SKM-1 treated with dmso at 0.1 percent for 144 hours (cell line): ENCODE measurements around the gene CTRB1.
"Not testable (repeated sequence)": the region's sequence is repeated elsewhere in the genome, so short reads cannot be mapped to it uniquely, and the experiment has no call there.

Experiments
- DNase-seq: peaks from one replicate; lab custom pipeline; 2025; ENCODE audit not compliant: unreplicated experiment; lab: John Stamatoyannopoulos, UW

CTRB1 gene

DNA sequence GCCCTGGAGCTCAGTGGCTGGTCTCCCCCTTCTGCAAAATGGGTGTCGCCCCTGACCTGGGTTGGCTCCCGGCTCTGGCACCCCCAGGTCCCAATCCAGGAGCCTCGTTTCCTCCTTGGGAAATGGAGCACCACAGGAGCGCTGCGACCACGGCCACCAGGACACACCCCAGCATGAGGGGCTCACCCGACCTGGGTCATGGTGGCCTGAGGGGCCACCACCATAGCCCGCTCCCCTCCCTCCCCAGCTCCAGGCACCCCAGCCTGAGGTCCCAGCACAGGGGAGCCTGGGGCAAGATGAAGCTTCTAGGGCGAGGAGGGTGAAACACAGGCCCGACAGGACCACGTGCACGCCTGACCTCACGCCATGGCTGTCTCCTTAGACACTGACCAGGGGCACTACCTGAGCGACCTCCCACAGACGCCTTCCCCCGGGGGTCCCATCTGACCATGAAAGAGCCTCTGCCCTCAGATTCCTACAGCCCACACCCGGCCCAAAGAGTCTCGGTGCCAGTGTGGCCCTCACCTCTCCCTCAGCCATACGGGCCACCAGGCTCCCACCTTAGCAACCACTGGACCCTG, 20.8 kb downstream of the CTRB1 start:
- DNase-seq: no peak

DNA sequence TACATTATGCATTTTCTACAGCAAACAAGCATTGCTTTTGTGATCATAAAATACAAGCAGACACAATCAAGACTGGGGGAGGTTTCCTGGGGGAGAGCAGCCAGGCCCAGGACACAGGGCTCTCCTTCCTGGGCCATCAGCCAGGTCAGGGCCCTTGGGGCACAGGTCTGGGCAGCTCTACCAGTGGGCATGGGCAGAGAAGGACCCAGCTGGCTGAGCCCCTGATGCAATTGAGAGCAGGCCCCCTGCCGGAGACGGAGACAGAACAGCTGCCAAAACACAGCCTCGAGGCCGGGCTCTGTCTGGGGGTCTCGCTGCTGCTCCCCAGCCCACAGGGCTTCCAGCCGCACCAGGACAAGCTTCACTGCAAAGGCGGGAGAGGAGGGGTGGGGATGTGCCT, 21.8 kb downstream of the CTRB1 start:
- DNase-seq: not testable (repeated sequence)

DNA sequence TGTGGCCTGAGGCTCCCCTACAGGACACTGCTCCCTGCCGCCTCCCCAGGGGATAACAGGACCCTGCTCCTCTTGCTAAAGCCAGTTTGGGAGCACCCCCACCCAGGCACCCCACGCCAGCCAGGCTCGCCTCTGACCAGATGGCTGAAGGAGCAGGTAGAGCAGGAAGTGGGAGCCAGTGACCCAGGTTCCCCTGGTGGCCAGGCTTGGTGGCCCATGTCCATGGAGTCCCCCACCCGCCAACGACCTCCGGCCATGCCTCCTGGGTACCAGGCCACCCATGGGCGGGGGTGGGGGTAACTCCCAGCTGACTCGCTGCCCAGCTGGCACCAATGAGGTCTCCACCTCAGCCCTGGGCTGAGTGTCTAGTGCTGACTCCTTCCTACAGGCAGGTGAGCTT, 22.6 kb downstream of the CTRB1 start:
- DNase-seq: no peak

DNA sequence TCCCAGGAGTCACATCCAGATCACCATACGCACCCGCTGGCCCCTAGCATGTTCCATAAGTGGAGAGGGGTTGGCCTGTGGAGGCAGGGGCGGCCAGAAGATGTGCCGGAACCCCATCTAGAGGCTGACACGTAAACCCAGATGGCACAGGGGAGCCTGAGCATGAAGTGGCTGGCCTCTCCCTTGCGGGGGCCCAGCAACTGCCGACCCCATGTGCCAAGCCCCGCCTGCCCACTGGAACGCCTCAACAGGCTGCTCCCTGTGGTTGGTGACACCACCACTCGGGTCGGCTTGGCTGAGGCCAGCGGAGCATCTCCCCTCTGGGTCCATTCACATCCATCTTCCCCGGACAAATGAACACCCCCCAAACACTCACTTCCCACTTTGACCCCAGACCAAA, 23.2 kb downstream of the CTRB1 start:
- no peak for DNase-seq

DNA sequence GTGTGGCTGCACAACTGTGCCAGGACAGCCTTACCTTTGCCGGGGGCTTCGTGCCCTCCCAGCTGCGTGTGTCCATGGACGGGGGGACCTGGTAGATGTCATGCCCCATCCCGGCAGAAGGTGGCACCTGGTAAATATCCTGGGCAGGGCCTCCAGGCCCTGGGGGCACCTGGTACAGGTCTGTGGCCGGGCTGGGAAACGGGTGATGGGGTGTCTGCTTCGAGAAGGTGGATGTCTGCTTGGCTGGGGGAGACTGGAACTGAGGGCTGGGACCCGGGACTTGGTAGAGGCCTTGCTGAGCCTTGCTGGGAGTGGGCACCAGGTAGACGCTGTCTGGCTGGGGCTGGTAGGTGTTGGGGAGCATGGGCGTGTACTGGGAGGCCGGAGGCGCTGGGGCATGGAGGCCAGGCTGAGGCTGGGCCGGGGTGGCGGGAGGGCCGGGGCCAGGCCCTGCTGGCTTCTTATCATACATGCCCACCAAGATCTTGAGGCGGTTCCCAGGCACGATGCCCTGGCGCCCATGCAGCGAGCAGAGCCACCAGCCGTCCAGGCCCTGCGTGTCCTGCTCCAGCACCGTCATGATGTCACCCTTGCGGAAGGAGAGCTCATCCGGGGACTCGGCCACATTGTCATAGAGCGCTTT, 23.8 kb downstream of the CTRB1 start:
- not testable (repeated sequence) for DNase-seq

DNA sequence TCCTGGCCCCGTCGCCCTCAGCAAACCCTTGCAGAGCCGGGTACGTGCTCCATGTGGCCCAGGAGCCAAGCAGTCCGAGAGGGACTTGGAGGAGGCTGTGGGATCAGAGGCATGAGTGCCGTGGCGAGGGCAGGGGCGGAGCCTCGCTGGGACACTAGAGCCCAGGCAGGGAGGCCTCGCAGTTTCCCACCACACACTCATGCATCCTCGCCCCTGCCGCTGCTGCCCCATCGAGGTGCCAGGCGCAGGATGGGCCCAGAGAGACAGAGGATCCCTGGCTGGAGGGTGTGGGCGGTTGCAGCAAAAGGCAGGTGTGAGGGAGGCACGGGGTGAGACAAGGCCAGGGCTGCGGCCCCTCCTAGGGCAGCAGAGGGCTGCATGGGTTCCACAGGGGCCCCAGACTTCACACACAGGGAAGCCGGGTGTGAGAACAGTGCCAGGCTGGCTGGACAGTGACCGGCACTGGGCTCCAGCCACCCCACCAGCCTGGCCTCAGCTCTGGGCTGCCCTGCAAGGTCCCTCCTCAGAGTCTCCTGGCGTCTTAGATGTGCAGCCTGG, 25.0 kb downstream of the CTRB1 start:
- DNase-seq: no peak

DNA sequence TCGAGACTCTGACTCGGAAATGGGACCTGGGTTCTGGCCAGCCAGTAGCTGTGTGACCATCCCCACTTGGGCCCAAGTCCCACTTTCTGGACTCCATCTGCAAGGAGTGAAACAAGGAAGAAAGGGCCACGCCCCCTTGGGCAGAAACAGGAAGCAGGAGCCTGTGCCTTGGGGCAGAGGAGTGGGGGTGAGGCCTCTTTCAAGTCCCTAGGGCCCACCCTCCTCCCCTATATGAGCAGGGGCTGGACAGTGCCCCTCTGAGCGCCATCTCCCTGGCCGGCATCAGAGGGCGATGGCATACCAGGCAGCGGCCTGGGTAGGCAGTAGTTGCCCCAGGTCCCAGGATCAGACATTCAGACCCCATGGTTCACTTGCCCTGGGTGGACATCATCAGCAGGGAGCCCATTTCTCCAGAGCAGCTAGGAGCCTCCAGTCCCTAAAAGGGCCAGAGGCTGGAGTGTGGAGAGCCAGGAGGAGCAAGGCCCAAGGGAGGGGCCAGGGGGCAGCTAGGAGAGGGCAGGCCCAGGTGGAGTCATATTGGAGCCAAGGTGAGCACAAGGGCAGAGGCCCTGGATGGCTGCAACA, 25.5 kb downstream of the CTRB1 start:
- DNase-seq: no peak

DNA sequence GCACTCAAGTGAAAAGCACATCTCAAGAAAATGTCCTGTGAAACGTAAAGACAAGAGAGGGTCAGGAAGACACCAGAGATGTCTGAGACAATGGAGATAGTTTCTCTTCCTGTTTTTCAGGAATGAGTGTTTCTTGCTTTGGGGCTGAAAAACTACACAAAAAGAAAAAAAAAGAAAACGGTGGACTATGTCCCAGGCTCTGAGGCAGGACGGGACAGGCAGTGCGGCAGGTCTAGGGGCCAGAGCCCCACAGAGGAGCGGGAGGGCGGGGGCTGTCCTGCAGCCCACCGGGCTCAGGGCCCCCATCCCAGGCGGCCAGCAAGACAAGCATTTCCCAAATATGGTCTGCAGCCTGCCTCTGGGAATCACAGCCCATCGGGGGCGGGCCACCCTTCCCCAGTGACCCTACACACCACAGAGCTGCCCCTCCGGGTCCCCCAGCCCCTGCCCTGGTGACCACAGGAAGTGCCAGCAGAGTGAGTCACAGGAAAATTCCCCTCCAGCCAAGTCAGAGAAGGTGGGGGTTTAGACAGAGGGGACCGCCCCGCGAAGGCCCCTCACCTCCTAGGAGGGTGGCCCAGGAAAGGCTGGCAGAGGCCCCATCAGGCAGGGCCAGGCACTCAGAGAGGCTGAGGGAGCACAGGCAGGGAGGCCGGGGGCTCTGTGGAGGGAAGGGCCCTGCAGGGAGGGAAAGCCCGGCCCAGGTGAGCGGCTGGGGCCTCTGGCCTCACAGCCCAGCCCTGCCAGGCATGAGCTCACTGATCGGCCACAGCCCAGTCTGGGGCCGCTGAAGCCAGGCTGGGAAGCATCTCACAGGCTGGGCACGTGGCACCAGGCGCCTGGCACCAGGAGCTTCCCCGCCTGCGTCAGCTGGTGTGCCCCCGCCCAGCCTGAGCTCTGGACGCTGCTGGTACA, 26.3 kb downstream of the CTRB1 start:
- no peak for DNase-seq

DNA sequence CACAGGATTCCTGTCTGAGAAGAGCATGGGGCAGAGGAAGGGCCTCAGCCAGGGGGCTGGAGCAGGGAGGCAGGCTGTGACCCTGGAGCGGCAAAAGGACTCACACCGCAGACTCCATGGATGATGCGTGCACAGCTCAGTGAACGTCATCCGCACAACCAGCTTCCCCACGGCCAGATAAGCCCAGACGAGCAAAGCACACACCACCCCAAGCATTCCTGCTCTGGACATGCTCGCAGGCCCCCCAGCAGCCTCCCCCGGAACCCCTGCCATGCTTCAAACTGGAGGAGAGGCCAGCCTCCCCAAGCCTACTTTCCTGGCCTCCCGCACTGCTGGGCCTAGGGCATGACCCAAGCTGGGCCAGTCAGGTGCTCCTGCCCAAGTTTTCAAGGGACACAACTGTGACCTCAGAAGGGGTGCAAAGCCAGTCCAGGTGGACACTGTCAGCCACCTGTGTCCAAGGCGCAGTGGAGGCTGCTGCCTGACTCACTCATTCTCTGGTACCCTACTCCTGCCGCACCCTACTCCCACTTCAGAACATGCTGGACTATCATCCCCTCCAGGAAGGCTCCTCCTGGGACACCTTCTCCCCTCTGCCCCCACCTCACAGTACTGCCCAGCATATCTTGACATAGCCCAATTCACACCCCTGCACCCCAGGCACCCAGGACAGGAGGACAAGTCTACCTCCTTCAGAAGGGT, 27.9 kb downstream of the CTRB1 start:
- no peak for DNase-seq

DNA sequence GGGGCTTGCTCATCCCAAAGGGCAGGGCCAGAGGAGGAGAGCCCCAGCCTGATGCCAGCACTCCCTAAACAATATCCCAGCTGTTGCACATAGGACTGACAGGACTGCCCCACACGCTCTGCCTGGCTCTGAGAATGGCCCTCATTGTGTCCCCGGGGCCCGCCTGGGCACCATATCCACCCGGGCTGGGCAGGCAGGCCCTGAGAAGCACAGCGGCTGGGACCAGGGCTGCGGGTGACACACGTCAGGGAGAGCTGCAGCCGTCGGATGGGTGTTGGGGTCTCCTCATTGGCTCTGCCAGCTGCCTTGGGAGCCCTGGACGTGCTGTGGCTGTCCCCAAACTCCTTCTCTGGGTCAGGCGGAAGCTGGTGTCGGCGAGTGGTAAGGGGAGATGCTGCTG, 28.5 kb downstream of the CTRB1 start:
- no peak for DNase-seq

DNA sequence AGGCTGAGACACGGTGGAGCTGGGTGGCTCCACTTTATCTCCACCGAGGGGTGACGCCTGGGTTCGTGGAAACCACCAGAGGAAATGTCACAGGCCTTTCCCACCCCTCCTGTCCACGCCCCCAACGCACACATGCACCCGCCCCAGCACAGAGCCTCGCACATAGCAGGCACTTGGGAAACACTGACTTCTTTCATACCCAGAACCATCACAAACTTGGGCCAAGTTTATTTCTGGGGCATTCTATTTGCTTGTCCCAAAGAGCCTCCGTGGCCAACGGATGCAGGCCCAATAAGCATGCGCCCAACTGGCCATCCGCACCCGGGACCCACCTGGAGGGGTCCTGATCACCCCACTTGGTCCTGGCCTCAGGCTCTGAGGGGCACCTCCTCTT, 29.4 kb downstream of the CTRB1 start:
- no peak for DNase-seq

DNA sequence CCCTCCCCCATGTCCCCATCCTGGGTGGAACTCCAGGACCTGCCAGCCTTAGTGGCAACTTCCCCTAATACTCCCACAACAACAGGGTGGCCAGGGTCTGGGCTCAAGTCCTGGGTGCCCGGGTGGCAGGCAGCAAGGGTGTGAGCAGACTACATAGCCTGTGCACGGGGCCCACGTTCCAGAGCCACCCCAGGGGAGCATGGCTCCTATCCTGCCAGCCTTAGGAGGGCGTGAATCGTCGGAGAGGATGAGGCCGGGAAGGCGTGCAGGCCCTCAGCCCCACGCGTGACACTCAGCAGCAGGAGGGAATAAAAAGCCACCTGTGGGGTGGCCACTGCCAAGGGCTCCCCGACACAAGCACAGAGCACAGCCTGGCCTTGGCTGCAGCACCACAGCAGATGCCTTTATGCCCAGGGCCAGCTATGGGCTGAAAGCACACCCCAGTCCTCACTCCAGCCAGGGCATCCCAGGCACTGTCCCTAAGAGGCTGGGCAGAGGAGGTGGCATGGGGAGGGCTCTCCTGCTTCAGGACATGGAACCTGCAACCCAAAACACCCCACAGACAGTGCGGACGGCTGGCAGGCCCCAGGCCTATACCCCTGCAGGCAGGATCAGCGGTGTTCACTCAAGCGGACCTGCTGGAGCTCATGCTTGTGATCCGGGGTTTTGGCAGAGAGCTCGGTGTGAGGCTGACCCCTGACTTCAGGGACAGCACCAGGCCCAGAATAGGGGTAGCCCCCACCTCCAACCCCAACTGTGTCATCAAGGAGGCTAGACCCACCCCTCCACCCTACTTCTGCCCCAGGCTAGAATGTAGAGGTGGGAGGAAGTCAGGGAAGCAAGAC, 30.0 kb downstream of the CTRB1 start:
- DNase-seq: no peak

DNA sequence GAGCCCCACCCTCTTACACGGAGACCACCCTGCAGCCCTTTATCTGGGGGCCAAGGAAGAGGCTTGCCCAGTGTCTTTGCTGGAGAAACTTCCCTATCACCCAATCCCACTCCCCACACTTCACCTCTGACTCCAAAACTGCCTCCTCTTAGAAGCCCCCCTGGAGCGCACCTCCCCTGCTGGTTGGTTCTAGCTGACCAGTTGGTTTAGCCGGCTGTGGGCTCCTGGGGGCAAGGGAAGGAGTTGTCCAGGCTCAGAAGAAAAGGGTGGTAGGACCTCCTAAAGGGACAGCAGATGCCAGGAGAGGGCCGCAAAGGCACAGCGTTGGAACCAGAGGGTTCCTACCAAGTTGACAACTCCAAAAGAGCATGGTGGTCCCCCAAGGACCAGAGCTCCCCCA, 30.7 kb downstream of the CTRB1 start:
- no peak for DNase-seq

DNA sequence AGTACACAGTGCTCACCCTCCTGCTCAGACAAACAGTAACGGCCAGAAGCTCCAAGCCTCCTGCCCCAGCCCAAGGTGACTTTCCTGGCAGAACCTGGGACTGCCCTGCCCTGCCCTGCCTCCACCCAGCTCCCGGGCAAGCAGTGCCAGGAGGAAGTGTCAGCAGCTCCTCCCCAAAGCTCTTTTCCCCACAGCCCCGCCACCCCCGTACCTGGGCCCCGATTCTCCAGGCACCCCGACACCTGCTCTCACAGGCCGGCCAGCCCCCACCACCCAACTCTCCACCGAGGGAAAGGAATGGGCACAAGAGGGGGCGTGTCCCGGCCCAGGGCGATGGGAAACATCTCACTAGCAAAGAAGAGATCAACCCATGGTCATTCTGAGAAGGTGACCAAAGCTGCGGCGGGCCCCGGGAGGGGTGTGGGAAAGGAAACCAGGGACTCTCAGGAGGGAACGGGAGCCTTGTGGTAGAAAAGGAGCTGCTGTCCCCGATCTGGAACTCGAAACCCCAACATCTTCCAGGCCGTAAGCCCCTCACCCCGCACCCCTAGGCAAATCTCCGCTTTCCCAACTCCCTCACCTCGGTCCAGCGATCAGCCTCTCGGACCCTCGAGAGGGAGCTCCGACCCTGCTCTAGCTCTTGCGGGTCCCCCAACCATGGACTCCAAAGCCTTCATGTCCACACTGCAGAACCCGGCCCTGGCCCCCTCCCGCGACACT, 31.5 kb downstream of the CTRB1 start:
- no peak for DNase-seq

DNA sequence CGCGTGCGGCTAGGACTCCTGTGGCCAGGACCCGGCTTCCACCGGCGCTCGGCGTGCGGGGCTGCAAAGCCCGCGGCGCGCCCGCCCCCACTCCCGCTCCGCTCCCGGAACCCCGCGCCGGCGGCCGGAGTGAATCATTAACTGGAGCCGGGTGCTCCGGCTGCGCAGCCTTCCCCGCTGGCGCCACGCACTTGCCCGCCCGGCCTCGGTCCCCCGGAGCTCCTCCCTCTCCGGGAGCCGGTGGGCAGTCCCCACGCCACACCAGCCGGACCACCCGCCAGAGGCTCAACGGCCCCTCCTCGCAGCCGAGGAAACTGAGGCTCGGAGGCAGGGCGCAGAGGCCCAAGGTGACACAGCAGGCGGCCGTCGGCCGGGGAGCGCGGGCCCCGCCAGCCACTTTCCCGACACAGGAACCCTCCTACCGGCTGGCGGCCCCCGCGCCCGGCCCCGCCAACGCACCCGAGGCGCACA, 32.1 kb downstream of the CTRB1 start:
- no peak for DNase-seq

DNA sequence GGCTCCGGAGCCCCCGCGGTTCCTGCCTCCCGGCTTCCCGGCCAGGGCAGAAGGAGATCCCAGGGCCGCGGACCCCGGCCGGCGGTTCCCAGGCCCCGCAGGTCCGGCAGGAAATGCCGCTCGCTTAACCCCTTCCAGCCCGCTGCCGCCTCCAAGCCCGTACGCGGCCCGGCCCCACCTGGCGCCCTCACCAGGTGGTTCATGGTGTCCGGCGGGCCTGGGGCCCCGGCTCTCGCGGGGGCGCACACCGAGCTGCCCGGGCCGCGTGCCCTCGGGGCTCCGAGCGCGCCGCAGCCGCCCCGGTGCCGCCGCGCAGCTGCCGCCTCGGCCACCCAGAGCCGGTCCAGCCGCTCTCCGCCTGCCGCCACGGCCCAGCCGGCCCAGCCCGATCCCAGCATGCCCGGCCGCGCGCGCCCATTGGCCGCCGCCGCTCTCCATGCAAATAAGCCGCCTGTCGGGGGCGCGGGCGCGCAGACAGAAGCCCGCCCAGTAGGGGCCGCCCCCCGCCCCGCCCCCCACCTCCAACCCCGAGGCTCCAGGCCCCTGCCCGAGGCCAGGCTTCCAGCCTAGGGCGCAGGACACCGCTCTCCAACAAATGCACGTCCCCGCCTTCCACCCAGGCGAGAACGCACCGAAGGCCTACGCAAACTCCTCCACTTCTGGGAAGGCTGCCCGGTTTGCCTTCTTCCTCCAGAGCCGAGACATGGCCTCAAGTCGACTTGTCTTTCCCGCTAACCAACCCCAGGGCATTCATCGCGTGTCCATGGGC, 32.7 kb downstream of the CTRB1 start, which contains the start of gene BCAR1:
TSS of gene BCAR1 (minus strand) at position 345 of the 769 bp plus-strand sequence. CDS start at position 203, 142 bp downstream.
- no peak for DNase-seq

DNA sequence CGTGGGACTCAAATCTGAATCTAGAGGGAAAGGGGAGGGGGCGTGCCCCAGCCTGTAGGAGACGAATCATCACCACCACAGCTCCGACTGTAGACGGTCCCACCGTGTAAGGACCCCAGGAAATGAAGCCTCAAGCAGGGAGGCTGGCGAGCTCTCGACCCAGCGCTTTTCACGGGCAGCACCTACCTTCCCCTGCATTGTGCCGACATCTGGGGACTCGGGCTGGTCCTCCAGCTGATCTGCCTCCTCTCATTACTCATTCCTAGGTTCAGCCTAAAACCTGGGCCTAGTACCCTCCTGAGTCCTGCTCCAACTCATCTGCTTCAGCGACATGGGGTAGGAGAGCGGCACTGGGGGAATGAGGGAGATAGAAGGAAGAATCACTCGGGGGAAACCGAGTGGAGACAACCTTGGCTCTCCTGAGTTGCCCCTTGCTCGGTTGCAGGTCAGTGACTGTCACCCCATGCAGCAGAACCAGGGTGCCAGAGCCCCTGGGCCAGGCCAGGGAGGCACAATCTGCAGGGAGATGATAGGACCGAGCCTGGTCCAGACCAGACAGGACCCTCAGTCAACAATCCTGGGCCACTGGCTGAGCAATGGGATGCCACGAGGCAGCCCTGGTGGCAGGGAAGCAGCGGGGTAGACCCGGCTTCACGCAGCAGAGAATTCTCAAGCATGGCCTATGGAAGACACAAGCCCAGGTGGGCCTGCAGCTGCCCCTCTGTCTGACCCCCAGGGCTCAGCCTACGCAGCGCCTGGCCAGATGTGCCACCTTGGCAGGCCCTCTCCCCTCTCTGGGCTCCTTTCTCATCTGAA, 33.5 kb downstream of the CTRB1 start:
- DNase-seq: no peak
